Measurements from ENCODE around the gene SMPX.

GRCh38 chrX:21725916-21726315 lies 32.0 kb downstream of the SMPX start:
- TF ChIP-seq CTCF (conservative IDR thresholded peaks at IDR 0.05) (no peak), EZH2 (IDR thresholded peaks at IDR 0.05; ENCODE audit: low read depth) (no peak)
